ENCODE results near the gene TNS2.

TNS2 gene

DNA sequence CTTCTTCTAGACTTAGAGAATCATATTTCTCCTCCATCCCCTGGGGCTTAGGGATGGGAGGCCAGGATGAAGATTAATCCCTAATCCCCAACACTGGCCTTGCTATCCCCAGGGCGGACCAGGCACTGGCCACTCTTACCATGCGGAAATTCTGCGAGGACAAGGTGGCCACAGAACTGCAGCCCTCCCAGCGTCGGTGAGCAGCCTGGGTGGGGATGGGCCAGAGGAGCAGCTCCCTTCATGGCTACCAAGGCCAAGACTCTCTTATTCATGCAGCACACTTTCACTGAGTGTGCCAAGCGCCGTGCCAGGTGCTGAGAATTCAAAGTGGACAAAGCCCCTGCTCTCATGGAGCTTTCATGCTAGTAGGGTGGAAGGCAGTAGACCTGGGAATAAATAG, 7.0 kb downstream of the TNS2 start:
- no peak for DNase-seq

DNA sequence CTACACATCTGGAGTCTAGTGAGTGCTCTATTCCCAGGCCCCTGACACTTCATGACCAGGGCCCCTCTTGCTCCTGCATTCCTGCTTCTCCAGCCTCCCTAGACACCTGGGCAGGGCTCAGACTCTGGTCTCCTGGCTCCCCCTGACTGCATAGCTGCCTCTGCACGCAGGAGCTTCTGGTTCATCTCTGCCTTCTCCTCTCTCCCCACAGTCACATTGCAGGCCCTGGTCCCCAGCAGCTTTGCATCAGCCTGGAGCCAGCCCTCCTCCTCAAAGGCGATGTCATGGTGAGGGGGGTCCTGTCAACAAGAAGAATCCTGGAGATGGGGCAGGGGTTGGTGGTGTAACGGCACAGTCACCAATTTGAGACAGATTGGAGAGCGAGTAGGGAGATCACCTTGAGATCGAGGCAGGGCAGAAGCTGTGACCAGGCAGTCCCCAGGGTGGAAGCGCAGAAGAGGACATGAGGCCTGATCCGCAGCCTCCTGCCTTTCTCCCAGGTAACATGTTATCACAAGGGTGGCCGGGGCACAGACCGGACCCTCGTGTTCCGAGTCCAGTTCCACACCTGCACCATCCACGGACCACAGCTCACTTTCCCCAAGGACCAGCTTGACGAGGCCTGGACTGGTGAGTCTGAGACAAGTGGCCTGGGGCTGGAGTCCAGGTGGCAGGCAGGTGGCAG, 8.1 kb downstream of the TNS2 start:
- DNase-seq = no peak

DNA sequence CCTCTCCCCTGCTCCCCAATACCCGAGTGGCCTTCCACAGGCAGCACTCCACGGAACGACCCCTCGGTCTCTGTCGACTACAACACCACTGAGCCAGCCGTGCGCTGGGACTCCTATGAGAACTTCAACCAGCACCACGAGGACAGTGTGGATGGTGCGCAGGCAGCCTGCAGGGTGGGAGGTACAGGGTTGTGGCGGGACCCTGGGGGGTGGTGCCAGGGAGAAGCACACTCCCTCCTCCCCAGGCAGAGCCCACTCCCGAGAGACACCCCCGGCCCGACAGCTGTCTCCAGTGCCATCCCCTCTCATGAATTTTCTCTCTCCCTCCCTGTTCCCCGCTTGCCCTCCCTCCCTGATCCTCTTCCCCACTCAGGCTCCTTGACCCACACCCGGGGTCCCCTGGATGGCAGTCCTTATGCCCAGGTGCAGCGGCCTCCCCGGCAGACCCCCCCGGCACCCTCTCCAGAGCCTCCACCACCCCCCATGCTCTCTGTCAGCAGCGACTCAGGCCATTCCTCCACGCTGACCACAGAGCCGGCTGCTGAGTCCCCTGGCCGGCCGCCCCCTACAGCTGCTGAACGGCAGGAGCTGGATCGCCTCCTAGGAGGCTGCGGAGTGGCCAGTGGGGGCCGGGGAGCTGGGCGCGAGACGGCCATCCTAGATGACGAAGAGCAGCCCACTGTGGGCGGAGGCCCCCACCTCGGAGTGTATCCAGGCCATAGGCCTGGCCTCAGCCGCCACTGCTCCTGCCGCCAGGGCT, 9.0 kb downstream of the TNS2 start:
- no peak for DNase-seq

DNA sequence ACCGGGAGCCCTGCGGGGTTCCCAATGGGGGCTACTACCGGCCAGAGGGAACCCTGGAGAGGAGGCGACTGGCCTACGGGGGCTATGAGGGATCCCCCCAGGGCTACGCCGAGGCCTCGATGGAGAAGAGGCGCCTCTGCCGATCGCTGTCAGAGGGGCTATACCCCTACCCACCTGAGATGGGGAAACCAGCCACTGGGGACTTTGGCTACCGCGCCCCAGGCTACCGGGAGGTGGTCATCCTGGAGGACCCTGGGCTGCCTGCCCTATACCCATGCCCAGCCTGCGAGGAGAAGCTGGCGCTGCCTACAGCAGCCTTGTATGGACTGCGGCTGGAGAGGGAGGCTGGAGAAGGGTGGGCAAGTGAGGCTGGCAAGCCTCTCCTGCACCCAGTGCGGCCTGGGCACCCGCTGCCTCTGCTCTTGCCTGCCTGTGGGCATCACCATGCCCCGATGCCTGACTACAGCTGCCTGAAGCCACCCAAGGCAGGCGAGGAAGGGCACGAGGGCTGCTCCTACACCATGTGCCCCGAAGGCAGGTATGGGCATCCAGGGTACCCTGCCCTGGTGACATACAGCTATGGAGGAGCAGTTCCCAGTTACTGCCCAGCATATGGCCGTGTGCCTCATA, 9.7 kb downstream of the TNS2 start:
- DNase-seq = no peak

DNA sequence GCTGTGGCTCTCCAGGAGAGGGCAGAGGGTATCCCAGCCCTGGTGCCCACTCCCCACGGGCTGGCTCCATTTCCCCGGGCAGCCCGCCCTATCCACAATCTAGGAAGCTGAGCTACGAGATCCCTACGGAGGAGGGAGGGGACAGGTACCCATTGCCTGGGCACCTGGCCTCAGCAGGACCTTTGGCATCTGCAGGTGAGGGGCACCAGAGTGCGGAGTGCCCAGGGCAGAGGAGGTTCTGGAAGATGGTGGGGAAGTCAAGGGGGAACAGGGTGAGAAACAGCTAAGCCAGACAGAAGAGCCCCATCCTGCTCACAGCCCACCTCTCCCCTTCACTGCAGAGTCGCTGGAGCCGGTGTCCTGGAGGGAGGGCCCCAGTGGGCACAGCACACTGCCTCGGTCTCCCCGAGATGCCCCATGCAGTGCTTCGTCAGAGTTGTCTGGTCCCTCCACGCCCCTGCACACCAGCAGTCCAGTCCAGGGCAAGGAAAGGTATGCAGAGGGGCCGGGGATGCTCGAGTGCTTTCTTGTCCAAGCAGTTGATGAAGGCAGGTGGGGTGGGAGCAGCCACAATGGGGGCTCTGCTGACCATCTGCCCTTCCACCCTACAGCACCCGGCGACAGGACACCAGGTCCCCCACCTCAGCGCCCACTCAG, 10.3 kb downstream of the TNS2 start:
- no peak for DNase-seq

DNA sequence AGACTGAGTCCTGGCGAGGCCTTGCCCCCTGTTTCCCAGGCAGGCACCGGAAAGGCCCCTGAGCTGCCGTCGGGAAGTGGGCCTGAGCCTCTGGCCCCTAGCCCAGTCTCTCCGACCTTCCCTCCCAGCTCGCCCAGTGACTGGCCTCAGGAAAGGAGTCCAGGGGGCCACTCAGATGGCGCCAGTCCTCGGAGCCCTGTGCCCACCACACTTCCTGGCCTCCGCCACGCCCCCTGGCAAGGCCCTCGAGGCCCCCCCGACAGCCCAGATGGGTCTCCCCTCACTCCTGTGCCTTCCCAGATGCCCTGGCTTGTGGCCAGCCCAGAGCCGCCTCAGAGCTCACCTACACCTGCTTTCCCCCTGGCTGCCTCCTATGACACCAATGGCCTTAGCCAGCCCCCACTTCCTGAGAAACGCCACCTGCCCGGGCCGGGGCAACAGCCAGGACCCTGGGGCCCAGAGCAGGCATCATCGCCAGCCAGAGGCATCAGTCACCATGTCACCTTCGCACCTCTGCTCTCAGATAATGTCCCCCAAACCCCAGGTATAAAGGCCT, 10.9 kb downstream of the TNS2 start:
- no peak for DNase-seq

DNA sequence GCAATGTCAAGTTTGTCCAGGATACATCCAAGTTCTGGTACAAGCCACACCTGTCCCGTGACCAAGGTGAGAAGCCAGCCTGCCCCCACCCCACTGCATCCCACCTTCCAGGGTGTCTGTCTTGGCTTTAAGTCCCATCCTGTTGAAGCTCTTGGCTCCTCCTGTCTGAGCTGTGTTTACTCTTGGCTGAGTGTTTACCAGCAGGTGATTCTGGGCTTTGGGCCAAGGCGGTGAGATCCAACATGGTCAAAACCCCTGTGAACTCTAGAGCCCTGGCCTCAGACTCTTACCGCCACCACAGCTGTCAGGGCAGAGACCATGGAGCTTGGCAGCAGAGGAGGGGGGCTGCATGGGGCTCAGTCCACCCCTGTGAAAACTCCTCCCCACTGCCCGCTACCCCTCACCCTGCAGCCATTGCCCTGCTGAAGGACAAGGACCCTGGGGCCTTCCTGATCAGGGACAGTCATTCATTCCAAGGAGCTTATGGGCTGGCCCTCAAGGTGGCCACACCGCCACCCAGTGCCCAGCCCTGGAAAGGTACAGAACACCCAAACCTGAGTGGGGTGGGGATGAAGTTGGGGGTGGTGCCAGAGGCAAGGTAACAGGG, 11.6 kb downstream of the TNS2 start:
- DNase-seq = no peak

DNA sequence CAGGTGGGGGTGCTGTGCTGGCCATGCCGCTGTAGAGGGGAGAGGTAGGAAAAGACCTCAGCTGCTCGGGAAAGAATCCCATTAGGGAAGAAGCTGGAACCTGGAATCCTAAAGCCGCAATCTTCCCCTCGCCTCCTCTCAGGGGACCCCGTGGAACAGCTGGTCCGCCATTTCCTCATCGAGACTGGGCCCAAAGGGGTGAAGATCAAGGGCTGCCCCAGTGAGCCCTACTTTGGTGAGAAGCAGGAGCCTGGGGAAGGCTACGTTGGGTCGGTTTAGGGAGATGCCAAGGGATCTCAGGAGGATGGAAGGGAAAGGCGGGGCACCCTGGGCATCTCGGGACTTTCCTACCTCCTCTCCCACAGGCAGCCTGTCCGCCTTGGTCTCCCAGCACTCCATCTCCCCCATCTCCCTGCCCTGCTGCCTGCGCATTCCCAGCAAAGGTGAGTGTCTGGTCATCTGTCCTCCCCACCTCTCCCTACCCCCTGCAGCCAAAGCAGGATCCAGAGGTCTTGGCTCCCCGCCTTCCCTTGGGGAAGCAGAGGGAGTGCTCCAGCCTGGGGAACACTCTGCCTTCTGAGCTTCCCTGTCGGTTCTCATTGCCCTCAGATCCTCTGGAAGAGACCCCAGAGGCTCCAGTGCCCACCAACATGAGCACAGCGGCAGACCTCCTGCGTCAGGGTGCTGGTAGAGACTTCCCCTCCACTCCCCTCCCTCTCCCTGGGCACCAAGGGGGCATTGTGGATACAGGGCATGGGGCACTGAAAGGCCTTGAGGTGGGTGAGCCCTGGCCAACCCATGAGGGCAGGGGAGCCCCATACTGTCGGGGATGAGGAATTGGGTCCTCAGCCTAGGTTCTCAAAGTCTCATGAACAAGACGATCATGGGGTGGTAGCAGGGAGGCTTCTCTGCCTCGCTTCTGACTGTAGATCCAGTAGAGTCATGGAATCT, 12.4 kb downstream of the TNS2 start:
- DNase-seq = no peak

DNA sequence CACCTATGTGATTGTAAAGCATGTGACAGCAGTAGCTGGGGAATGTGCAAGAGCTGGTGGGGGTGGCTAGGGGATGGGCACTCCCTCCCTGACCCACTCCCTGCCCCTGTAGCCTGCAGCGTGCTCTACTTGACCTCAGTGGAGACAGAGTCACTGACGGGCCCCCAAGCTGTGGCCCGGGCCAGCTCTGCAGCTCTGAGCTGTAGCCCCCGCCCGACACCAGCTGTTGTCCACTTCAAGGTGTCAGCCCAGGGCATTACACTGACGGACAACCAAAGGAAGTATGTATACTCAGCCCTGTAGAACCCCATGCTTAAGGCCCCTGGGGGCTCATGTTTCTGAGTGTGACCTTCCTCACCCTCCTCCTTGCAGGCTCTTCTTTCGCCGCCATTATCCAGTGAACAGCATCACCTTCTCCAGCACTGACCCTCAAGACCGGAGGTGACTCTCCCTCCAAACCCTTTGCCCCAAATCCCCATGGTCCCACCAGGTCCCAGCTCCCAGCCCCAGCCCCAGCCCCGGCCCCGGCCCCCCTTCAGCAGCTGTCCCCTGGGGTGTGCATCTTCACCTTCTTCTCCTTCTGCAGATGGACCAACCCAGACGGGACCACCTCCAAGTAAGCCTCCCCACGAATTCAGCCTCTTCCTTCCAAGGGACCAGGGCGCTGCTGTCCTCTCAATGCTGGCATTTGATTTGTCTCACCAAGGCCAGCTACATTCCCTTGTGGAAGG, 13.3 kb downstream of the TNS2 start:
- no peak for DNase-seq

DNA sequence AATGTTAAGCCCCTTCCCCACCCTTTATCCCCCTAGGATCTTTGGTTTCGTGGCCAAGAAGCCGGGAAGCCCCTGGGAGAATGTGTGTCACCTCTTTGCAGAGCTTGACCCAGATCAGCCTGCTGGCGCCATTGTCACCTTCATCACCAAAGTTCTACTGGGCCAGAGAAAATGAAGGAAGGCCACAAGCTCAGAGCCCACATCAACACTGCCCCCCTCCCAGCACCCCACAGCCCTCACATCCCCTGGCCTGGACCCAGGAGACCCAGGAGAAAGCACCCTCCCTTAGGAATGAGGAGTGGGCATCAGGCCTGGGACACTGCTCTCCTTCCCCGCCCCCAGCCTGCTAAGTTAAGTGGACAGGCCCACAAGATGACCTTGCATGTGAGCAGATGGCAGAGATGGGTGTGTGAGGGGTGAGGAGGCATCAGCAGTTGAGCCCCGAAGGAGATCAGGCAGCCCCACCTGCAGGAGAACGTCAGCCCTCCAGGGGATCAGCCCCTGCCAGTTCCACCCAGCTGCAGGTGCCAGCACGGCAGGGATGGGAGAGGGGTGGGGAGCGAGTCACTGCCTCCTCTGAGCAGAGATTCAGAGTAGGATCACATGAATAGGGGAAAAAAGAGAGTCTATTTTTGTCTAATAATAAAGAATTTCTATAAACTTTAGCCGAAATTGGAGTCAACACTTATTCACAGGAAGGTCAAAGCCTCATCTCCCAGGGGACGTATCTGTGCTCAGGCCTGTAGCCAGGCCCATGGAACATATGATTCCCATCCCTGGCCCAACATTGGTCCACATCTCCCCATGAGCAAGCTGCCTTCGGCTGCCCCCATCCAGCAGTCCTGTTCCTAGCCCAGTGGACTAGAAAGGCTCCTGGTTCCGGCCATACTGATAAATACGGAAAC, 14.1 kb downstream of the TNS2 start:
- DNase-seq = no peak

DNA sequence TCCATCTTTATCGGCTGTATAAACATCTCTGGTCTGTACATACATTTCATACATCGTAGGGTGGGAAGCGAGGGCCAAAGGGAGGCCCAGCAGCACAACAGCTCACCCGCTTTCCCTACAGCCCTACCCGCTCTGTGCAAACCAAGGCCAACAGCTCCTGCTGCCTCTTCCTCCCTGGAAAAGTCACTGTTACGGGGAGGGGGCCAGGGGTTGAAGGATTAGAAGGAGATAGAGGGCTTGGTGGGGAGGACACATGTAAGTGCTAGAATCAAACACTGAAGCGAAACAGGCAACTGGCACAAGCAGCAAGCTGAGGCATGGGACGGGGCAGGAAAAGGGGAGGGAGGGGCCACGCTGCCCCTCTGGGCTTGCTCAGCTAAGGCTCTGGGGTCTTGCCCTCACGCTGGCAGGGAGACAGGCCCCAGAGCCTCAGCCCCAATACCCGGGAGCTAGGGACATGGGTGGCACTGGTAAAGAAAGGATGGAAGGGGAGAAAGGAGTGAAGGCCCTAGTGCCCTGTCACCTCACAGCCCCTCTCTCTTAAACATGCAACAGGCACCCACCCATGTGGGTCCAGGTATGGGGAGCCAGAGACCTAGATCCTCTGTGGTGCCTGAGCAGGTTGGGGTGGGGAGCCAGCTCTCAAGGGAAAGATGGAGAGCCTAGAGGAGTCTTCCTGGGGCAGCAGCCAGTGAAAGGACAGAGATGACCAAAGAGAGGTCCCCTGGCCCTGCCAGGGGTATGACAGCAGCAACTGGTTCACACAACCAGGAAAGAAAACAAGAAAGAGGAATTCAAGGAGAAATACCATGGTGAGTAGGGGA, 15.0 kb downstream of the TNS2 start:
- no peak for DNase-seq

DNA sequence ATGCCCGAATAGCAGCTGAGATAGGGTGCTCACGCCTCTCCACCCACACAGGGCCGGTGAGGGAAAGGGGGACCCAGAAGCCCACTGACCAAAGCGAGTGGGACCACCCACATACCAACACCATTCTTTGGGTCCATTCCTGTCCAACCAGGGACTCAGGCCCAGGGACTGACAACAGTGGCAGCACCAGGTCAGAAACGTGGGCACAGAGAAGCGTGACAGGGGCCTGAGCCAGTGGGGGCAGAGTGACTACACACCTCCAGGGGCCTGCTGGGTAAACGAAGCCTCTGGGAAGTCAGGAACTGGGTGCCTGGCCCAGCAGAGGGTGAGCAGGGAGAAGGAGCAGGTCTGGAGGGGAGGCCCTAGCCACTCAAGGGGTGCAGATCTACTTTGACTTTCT, 15.6 kb downstream of the TNS2 start:
- no peak for DNase-seq

DNA sequence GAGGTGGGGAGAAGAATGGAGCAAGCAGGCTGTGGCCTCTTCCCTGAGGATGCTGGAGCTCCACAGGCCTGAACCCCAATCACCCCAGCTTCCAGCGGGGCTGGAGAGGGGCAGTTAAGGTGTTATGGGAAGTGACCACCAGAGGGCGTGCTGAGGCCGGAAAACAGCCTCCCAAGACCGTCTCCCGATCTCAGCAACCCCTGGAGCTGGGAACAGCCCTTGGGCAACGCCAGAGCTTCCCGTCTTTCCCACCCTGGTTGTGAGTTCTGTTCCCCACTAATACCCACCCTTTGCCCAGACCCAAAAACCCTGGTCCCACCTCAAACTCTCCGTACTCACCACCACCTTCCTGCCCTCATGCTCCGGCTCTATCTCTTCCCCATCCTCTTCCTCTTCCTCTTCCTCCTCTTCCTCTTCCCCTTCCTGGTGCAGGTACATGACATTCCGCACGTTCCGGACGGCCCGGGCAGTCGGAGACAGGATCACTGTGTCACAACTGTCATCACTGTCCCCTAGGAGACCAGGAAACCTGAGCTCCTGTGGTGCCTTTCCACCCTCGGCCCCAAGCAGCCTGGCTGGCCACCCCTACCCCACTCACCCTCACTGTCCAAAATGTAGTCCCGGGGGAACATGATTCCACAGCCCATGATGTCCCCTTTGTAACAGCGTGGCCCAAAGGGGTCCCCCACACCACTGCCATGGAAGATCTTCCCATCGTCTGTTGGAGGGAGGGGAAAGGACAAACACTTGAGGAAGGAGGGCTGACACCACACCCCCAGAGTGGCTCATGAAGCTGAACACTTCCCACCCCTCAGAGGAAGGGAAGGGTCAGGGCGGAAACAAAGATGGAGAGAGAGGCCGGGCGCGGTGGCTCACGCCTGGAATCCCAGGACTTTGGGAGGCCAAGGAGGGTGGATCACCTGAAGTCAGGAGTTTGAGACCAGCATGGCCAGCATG, 16.4 kb downstream of the TNS2 start:
- no peak for DNase-seq

DNA sequence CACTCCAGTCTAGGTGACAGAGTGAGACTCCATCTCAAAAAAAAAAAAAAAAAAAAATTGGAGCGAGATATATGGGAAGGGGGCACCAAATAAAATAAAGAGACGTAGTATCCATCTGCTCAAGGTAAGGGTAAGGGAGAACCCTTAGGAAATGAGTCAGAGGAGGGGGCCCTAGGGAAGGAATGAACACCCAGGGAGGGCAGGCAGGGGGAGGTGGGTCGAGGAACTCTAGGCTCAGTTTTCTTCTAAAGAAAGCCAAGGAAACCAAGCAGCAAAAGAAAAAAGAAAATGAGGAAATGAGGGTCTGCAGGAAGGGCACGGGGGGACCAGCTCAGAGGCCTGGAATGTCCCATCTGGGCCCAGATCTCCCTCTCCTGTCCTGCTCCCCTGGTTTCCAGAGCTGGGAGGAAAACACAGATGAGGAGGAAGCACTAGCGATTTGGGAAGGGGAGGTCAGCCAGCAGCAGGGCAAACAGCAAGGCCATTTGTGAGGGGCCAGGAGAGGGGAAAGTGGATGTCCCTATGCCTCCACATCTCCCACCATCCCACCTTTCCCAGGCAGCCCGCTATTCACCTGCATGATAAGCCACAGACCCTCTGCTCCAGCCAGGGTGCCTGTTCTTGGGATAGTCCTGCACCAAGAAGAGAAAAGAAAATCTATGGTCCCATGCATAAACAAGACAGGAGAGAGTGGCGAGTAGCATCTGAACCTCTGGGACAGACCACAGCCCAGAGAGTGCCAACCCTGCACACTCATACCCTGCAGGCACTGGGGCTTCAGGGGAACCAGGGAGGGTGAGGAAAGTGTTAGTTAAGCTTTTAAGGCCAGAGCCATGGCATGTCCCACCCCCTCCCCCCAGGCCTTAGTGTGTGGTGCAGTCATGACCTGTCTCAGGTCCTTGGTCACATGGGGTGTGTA, 17.5 kb downstream of the TNS2 start:
- no peak for DNase-seq

DNA sequence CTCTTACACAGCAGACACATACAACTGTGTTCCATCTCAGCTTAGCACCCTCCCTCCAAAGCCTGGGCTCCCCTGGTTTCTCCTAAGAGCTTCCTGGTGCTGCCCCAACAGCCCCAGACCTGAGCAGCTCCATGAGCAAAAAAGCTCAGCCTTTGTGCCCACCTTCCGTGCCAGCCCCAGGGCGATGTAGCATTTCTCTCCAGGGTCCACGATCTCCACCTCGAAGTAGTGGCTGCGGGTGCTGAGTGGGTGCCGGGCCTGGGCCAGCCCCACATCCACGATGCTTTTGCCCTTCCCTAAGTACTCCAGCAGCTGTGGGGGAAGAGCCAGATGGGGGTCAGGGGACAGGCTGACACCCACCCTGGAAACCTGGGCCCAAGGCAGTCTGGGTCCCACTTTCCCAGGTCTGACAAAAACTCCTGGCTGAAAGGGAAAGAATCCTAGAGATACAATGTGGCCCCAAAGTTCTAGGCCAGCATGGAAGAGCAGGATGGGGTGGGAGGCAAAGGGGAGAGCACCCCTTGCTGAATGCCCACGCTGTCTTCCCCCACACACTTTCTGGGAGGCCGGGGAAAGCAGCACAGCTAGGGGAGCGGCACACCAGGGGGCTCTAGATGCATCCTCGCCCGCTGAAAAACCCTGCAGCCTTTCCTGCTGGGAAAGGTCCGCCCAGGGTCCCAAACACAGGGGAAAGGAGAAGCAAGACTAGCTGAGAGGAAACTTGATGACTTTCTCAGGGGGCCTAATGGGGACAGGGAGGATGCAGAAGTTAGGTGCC, 18.3 kb downstream of the TNS2 start:
- DNase-seq = no peak

Measured in GDM1 (cell line).